Amniotic epithelial cell (primary cell): ENCODE data around the gene VARS2.
A peak's percentile ranks its signal among the peaks of the same experiment; 100 is the strongest.
"Not testable (repeated sequence)": the region's sequence is repeated elsewhere in the genome, so short reads cannot be mapped to it uniquely, and the experiment has no call there.

Experiments used
- DNase-seq: peaks from one replicate; pipeline ENCODE4 v3.0.0-alpha.2; 2010; ENCODE audit warnings: low read depth

VARS2 gene

DNA sequence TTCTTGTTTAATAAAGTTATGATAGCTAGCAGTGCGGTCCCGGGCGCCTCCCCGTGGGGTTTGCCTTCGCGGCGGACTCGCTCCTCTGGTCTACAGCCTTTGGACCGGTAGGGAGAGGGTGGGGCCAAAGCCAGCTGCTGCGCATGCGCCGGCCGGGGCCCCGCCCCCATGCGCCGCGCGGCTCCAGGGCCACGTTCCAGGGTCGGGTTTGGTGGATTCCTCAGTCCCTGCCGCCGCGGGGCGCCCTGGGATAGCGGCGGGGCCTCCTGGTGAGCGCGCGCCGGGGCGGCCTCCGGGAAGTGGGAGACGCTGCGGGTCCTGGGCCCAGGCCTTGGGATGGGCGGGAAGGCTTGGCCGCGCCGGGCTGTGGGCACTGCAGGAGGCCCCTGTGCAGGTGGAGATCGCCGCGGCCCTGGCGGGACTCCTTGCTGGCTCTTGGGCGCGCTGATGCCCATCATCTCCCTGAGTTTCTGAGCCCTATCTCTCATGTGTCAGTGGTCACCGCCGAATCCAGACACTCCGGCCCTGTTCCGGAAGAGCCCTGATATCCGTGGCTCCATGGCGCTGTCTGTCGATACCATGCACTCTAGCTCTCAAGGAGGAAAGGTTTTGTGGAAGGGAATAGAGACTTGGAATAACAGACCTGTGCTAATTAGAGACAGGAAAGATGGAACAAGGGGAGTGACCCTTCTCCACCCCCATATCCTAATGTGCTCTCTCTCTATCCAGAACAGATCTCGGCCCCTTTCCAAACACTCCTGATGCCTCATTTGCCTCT, at the start of gene VARS2:
VARS2 (plus strand) TSS at position 163 of the 778 bp plus-strand sequence; CDS start at position 762, 599 bp downstream.
- DNase-seq, result peak; percentile 87

DNA sequence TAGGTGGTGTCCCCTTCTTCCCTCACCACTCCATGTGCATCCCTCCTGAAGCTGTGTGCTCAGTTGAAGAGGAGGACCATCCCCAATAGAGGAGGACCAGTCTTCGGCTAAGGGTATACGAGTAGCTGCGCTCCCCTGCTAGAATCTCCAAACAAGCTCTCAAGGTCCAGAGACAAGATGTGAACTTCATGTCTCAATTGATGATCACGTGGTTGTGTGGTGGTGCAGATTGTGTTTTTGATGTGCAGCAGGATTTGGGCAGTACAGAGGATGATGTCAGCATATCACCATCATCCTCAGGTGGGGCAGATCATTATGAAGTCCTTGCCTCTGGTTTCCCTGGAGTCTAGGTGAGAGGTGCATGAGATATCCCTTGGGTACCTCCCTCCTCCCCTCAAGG, 49.7 kb upstream of the VARS2 start:
- DNase-seq, result no peak

- peak; percentile 78 for DNase-seq
These were observed 44.7 kb upstream of the VARS2 start for GRCh38 chr6:30869241-30869749.

- DNase-seq, result no peak
These were observed 43.5 kb upstream of the VARS2 start for GRCh38 chr6:30870546-30870945.

GRCh38 chr6:30871592-30872183, 42.4 kb upstream of the VARS2 start:
- DNase-seq, result no peak

DNA sequence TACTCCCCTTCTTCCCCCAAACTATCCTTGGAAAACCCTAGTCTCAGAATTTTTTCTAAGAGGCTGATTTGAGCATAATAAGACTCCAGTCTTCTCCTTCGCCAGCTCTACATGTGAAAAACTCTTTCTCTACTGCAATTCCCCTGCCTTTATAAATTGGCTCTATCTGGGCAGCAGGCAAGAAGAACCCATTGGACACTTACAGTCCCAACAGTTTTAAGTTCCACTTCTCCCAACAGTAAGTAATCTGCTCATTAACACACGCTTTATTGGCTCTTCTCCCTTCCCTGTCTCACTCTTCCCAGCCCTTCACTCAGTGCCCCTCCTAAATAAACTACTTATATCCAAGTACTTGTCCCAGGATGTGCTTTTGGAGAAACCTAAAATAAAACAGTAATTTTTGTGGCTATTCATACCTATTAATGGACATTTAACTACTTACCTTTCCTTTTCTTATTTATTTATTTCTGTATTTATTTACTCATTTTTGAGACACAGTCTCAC, 40.8 kb upstream of the VARS2 start:
- no peak for DNase-seq

DNA sequence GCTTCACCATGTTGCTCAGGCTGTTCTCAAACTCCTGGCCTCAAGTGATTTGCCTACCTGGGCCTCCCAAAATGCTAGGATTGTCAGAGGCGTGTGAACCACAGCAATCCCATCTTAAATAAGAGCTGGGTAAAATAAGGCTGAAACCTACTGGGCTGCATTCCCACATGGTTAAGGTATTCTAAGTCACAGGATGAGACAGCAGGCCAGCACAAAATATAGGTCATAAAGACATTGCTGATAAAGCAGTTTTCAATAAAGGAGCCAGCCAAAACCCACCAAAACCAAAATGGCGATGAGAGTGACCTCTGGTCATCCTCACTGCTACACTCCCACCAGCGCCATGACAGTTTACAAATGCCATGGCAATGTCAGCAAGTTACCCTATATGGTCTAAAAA, 40.2 kb upstream of the VARS2 start:
- DNase-seq, result not testable (repeated sequence)

DNA sequence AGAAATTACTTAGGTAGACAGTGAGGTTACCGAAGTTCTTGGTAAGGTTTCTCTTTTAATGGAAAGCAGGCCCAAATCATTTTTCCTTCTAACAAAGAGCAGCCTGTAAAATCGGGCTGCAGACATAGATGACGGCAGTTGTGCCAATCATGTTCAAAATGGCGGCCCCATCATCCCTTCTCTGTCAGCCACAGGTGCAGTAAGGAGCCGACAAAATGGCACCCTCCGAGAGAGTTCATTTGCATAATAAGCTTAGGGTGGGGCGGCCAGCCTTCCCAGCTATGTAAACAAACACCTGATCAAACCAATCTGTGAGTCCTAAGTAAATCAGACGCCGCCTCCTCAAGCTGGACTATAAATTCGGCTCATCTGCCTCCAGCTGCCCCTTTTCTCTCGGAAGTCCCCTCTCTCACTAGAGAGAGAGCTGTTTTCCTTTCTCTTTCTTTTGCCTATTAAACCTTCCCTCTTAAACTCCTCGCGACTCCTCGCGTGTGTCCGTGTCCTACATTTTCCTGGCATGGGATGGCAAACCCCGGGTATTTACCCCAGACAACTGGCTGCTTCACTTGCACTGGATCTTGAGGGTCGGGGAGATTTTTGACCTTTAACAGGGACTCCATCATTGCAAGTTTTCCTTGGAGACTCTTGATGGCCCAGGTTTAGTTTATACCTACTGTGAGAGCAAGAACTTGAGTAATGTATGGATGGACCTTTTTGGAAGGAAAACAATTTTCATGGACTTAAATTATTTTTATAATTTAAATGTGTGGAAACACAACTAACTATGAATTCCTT, 38.6 kb upstream of the VARS2 start:
- no peak for DNase-seq

GRCh38 chr6:30876039-30876730, 37.9 kb upstream of the VARS2 start:
- peak; percentile 94 for DNase-seq

GRCh38 chr6:30877419-30878262, 36.4 kb upstream of the VARS2 start:
- peak; percentile 89 for DNase-seq

- DNase-seq, result no peak
These were observed 34.2 kb upstream of the VARS2 start for GRCh38 chr6:30879684-30880427.

DNA sequence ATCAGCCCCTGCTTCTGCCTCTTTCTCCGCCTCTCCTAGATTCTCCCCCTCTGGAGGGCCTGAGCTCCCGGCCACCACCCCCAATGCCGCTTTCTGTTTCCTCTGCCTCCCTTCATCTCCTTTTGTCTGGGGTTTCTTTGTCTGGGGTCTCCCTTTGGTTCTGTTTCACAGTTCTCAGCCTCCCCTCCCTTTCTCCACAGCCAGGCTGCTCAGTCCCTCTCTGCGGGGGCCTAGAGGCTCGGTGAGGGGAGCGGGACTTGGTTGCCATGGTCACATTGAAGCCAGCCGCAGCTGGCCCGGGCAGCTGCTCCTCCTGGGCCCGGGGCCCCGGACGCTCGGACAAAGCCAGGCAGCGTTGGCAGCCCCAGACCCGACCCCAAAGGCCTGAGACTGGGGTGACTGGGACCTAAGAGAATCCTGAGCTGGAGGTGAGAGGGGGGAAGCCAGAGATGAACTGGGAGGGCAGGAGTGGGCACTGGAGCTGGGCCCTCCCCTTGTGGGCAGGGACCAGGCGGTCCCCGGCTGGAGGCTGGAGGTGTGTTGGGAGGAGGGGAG, 33.3 kb upstream of the VARS2 start:
- DNase-seq, result no peak

DNA sequence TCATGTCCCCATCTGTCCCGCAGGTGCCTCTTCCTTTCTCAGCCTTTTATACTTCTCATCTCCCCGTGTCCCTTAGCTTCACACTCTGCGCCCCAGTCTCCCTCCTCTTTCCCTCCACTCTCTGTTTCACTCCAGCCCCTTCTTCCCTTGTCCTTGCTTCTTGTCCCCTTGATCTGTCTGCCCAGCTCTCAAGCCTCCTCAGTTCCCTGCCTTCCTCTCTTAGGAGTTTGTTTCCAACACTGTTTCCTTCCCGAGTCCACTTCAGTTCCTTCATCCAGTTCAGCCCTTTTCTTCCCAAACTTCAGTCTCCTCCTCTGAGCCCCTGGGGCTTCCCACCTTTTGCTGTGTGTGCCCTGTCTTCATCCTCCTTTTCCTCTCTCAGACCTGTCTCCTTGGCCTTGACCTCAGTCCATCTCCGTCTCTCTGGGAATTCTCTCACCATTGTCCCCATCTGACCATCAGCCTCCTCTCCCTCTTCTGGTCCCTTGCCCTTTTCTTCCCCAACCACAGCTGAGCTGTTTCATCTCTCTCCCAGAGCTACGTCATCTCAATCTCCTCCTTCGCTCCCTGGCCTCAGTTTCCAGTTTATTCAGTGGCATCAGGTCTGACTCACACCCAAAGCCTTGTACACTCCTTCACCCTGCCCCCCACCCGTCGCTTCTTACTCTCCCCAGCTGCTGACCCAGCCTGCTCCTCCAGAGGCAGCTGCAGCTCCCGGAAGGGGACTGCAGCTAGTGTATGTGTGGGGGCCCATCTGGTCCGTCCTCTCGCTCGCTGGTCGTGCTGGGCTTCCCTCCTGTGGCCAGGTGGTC, 32.4 kb upstream of the VARS2 start:
- DNase-seq, result peak; percentile 63

DNA sequence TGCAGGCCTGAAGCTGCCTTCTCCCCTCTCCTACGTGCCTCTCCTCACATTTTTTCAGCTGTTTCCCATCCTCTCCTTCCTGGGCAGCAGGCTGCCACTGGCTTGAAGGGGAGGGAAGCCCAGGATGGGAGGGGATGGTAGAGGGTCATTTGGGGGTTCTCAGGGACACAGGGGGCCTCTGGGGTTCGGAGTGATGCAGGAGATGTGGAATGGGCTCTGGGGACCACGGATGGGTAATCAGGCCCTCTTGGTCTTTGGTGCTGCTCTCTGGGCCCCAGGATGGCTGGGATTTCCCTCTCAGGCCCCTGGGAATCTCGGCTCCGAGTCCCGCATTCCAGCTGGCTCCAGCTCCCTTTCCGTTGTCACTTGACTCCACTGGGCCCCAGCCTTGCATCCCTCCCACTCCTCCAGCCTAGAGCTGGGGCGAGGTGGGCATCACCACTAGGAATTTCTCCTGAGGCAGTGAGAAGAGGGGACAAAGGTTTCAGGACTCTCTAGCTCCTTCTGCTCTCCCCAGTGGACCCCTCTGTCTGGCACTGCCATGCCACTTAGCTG, 31.8 kb upstream of the VARS2 start:
- DNase-seq, result no peak

GRCh38 chr6:30882759-30883684, 31.0 kb upstream of the VARS2 start:
- DNase-seq, result no peak

GRCh38 chr6:30883685-30884520, 30.1 kb upstream of the VARS2 start, which contains the start of gene DDR1:
DDR1 (plus strand) TSS chr6:30884519; CDS start chr6:30888730, 4,211 bp downstream.
- peak; percentile 87 for DNase-seq
